Uterus (tissue), 2 donors: ENCODE data around the gene NBR1.

Experiments used
- POLR2A ChIP-seq, 2 donors: fragments of 450-650 bp; IDR thresholded peaks; one replicate each; pipeline ENCODE4 v1.6.1; 2016; ENCODE audit warnings: antibody characterized with exemption in 2 of 2, mild to moderate bottlenecking in 1 of 2, moderate library complexity in 1 of 2
- TF ChIP-seq, protein P1 (sequence below), 4 experiments: fragments of 200-600 bp in 2 of 4; fragments of 450-650 bp in 2 of 4; sonication (generic) in 2 of 4; IDR thresholded peaks; one replicate each; pipeline ENCODE4 v1.5.1; 2016 to 2019; ENCODE audit warnings: antibody characterized with exemption in 4 of 4, mild to moderate bottlenecking in 2 of 4, moderate library complexity in 1 of 4

DNA sequence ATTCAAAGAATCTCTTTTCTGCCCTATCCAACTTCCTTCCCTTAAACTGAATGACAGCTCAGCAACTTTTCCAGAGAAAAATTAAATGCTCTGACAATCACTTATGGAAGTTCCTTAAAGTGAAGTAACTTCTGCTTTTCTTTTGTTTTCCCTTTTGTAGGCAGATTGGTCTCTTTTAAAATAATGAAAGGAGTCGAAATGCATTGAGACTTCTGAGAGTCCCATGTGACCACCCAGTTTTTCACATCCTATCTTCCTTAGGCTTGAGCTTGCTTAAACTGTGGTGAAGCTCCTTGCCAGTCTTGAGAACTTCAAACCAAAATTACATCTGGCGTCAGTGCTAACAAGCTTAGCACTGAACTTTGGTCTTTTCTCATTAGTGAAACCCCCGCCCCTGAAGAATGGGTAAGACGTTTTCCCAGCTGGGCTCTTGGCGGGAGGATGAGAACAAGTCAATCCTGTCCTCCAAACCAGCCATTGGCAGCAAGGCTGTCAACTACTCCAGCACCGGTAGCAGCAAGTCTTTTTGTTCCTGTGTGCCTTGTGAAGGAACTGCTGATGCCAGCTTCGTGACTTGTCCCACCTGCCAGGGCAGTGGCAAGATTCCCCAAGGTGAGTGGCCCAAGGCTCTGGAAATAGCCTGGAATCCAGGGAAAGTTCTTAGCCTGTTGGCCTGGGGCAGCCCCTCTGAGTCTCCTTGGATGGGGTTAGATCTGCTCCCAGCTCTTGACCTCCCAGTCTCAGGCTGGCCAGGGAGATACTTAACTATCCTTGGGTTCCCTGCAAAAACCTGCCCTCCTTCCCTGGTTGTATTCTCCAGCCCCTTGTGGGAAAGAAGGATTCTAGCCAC, 41.9 kb downstream of the NBR1 start:
- TF ChIP-seq, protein P1, sequence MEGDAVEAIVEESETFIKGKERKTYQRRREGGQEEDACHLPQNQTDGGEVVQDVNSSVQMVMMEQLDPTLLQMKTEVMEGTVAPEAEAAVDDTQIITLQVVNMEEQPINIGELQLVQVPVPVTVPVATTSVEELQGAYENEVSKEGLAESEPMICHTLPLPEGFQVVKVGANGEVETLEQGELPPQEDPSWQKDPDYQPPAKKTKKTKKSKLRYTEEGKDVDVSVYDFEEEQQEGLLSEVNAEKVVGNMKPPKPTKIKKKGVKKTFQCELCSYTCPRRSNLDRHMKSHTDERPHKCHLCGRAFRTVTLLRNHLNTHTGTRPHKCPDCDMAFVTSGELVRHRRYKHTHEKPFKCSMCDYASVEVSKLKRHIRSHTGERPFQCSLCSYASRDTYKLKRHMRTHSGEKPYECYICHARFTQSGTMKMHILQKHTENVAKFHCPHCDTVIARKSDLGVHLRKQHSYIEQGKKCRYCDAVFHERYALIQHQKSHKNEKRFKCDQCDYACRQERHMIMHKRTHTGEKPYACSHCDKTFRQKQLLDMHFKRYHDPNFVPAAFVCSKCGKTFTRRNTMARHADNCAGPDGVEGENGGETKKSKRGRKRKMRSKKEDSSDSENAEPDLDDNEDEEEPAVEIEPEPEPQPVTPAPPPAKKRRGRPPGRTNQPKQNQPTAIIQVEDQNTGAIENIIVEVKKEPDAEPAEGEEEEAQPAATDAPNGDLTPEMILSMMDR (IDR thresholded peaks at IDR 0.05) = no peak
- no peak for TF ChIP-seq POLR2A (IDR thresholded peaks at IDR 0.05)
